Nephron (organoid): Measurements from ENCODE around the gene PDE11A.

Experiments
- H3K27ac Mint-ChIP-seq, 3 experiments: 2 replicates each; pipeline ENCODE4 v1.8.0; 2020; ENCODE audit warnings: mixed read lengths in 3 of 3, mild to moderate bottlenecking in 2 of 3, moderate library complexity in 1 of 3
- H3K27me3 Mint-ChIP-seq: 2 replicates; pipeline ENCODE4 v1.8.0; 2021; ENCODE audit warnings: low read depth, mild to moderate bottlenecking, moderate library complexity, mixed read lengths
- H3K36me3 Mint-ChIP-seq: 2 replicates; pipeline ENCODE4 v1.8.0; 2020; ENCODE audit warnings: low read depth, mixed read lengths
- H3K4me1 Mint-ChIP-seq: 2 replicates; pipeline ENCODE4 v1.8.0; 2020; ENCODE audit warnings: mixed read lengths
- H3K4me3 Mint-ChIP-seq, 3 experiments: 2 replicates each; pipeline ENCODE4 v1.8.0; 2020; ENCODE audit warnings: mild to moderate bottlenecking in 3 of 3, mixed read lengths in 3 of 3, moderate library complexity in 2 of 3
- H3K9me3 Mint-ChIP-seq: 2 replicates; pipeline ENCODE4 v1.8.0; 2020; ENCODE audit warnings: mixed read lengths
- TF ChIP-seq, protein P1 (sequence below), 3 experiments: fragments of 200-600 bp; sonication (generic); IDR thresholded peaks; one replicate each; pipeline ENCODE4 v1.5.0; 2021; ENCODE audit warnings: antibody characterized with exemption in 3 of 3; ENCODE audit not compliant: unreplicated experiment in 3 of 3

PDE11A gene

DNA sequence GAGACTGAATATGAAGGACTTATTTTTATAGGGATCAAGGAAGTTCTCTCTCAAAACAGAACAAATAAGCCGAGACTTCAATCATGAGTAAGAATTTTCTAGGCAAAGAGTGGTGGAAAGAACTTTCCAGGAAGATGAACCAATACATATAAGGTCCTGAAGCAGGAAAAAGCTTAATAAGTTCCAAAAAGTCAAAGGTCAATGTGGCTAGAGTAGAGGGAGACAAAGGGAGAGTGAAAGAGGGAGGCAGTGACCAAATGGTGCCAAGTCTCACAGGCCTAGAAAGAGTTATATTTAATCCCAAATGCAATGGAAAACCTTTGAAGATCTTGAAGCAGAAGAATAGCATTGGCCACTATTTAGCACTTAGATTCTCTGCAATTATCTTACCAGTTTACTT lies 56.0 kb downstream of the PDE11A start:
- Mint-ChIP-seq H3K9me3 (no peaks in the 10 kb centered on the region), H3K27ac (no peak overlapping the region), H3K27me3 (no peaks in the 10 kb centered on the region), H3K36me3 (no peaks in the 10 kb centered on the region), H3K4me1 (no peaks in the 10 kb centered on the region), H3K4me3 (no peak overlapping the region)
- TF ChIP-seq, protein P1, sequence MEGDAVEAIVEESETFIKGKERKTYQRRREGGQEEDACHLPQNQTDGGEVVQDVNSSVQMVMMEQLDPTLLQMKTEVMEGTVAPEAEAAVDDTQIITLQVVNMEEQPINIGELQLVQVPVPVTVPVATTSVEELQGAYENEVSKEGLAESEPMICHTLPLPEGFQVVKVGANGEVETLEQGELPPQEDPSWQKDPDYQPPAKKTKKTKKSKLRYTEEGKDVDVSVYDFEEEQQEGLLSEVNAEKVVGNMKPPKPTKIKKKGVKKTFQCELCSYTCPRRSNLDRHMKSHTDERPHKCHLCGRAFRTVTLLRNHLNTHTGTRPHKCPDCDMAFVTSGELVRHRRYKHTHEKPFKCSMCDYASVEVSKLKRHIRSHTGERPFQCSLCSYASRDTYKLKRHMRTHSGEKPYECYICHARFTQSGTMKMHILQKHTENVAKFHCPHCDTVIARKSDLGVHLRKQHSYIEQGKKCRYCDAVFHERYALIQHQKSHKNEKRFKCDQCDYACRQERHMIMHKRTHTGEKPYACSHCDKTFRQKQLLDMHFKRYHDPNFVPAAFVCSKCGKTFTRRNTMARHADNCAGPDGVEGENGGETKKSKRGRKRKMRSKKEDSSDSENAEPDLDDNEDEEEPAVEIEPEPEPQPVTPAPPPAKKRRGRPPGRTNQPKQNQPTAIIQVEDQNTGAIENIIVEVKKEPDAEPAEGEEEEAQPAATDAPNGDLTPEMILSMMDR (IDR thresholded peaks at IDR 0.05; ENCODE audit: unreplicated experiment in 3 of 3), result no peak

GRCh38 chr2:178012639-178013038 lies 59.9 kb downstream of the PDE11A start:
- no peaks in the 10 kb centered on the region for H3K36me3 Mint-ChIP-seq
- H3K9me3 Mint-ChIP-seq, result no peaks in the 10 kb centered on the region
- H3K27me3 Mint-ChIP-seq, result no peaks in the 10 kb centered on the region
- H3K27ac Mint-ChIP-seq, result no peak overlapping the region
- H3K4me3 Mint-ChIP-seq, result no peak overlapping the region
- TF ChIP-seq, protein P1 (IDR thresholded peaks at IDR 0.05; ENCODE audit: unreplicated experiment in 3 of 3), result no peak
- no peaks in the 10 kb centered on the region for H3K4me1 Mint-ChIP-seq

GRCh38 chr2:178009813-178010212 lies 62.8 kb downstream of the PDE11A start:
- H3K4me1 Mint-ChIP-seq, result no peaks in the 10 kb centered on the region
- no peaks in the 10 kb centered on the region for H3K27me3 Mint-ChIP-seq
- no peak overlapping the region for H3K4me3 Mint-ChIP-seq
- no peak overlapping the region for H3K27ac Mint-ChIP-seq
- H3K36me3 Mint-ChIP-seq, result no peaks in the 10 kb centered on the region
- TF ChIP-seq, protein P1 (IDR thresholded peaks at IDR 0.05; ENCODE audit: unreplicated experiment in 3 of 3), result no peak
- no peaks in the 10 kb centered on the region for H3K9me3 Mint-ChIP-seq

GRCh38 chr2:178008636-178009289 lies 63.8 kb downstream of the PDE11A start:
- Mint-ChIP-seq H3K36me3 (no peaks in the 10 kb centered on the region), H3K9me3 (no peaks in the 10 kb centered on the region), H3K27me3 (no peaks in the 10 kb centered on the region), H3K4me3 (no peak overlapping the region), H3K27ac (no peak overlapping the region), H3K4me1 (no peaks in the 10 kb centered on the region)
- TF ChIP-seq, protein P1 (IDR thresholded peaks at IDR 0.05; ENCODE audit: unreplicated experiment in 3 of 3), result no peak

- H3K4me1 Mint-ChIP-seq, result no peaks in the 10 kb centered on the region
These were observed 65.9 kb downstream of the PDE11A start for GRCh38 chr2:178006710-178007109.

GRCh38 chr2:178005756-178006155 lies 66.8 kb downstream of the PDE11A start:
- Mint-ChIP-seq H3K4me3 (no peak overlapping the region), H3K27ac (no peak overlapping the region), H3K27me3 (no peaks in the 10 kb centered on the region), H3K36me3 (no peaks in the 10 kb centered on the region), H3K4me1 (no peaks in the 10 kb centered on the region), H3K9me3 (no peaks in the 10 kb centered on the region)
- TF ChIP-seq, protein P1 (IDR thresholded peaks at IDR 0.05; ENCODE audit: unreplicated experiment in 3 of 3), result no peak

More at GRCh38 chr2:178006710-178007109, 65.9 kb downstream of the PDE11A start:
- no peaks in the 10 kb centered on the region for H3K27me3 Mint-ChIP-seq
- H3K36me3 Mint-ChIP-seq, result no peaks in the 10 kb centered on the region
- TF ChIP-seq, protein P1 (IDR thresholded peaks at IDR 0.05; ENCODE audit: unreplicated experiment in 3 of 3), result no peak
- H3K27ac Mint-ChIP-seq, result no peak overlapping the region
- no peak overlapping the region for H3K4me3 Mint-ChIP-seq
- no peaks in the 10 kb centered on the region for H3K9me3 Mint-ChIP-seq
